Sigmoid colon (tissue), 7 donors: Measurements from ENCODE around the gene RSPH9. TPM values are rescaled to one million over a fixed set of nuclear protein-coding genes. Genes with fewer than 3 reads are reported as not detected.

Experiments
- DNase-seq: peaks from one replicate; pipeline ENCODE4 v3.0.0-alpha.2; 2019
- H3K27ac ChIP-seq, 4 donors: fragments of 200-600 bp; sonication (generic); one replicate each; pipeline ENCODE4 v1.5.1; 2016 to 2019; ENCODE audit warnings: mild to moderate bottlenecking in 1 of 4
- H3K27me3 ChIP-seq, 3 donors: fragments of 200-600 bp; sonication (generic); one replicate each; pipeline ENCODE4 v1.5.1; 2019; ENCODE audit warnings: mild to moderate bottlenecking in 1 of 3
- H3K36me3 ChIP-seq, 4 donors: fragments of 200-600 bp; sonication (generic); one replicate each; pipeline ENCODE4 v1.5.1; 2016 to 2019
- H3K4me1 ChIP-seq, 4 donors: fragments of 200-600 bp; sonication (generic); one replicate each; pipeline ENCODE4 v1.5.1; 2017 to 2019
- H3K4me3 ChIP-seq, 4 donors: fragments of 200-600 bp; sonication (generic); one replicate each; pipeline ENCODE4 v1.5.1; 2017 to 2019; ENCODE audit warnings: mild to moderate bottlenecking in 2 of 4, moderate library complexity in 1 of 4
- H3K9me3 ChIP-seq, 4 donors: fragments of 200-600 bp in 3 of 4; sonication (generic) in 3 of 4; one replicate each; pipeline versions ENCODE4 v1.5.1 to v1.6.1; 2013 to 2019
- CTCF ChIP-seq, 4 experiments: fragments of 450-650 bp in 3 of 4; fragments of 200-600 bp in 1 of 4; IDR thresholded peaks; one replicate each; pipeline ENCODE4 v1.5.1; 2016 to 2019; ENCODE audit warnings: antibody characterized with exemption in 4 of 4, mild to moderate bottlenecking in 3 of 4, moderate library complexity in 2 of 4
- EP300 ChIP-seq, 4 donors: sonication (generic); formaldehyde crosslinking; IDR thresholded peaks; one replicate each; pipeline ENCODE4 v1.6.1; 2017; ENCODE audit warnings: antibody characterized with exemption in 4 of 4
- POLR2A ChIP-seq, 2 donors: fragments of 450-650 bp; IDR thresholded peaks; one replicate each; pipeline ENCODE4 v1.6.1; 2016; ENCODE audit warnings: antibody characterized with exemption in 2 of 2, mild to moderate bottlenecking in 2 of 2, moderate library complexity in 2 of 2
- POLR2AphosphoS5 ChIP-seq, 4 donors: sonication (generic); formaldehyde crosslinking; IDR thresholded peaks; one replicate each; pipeline ENCODE4 v1.6.1; 2017; ENCODE audit warnings: antibody characterized with exemption in 4 of 4
- WGBS, 2 donors: extraction: QIAGEN DNeasy Blood & Tissue Kit; methylation state at CpG; one replicate each; pipeline ENCODE4 v1.1.7; 2013; 5-methylcytosine and 5-hydroxymethylcytosine counted together
- intact Hi-C: fragments of 100-400 bp; cut with DNase I; formaldehyde crosslinking; loops from one replicate; pipeline ENCODE4 v1.15.1; 2023
- polyA plus RNA-seq, 3 donors: library from polyadenylated mRNA; stranded (reverse); fragments of 200-250 nt; gene quantifications; one replicate each; pipeline ENCODE4 v1.2.3, GENCODE V29; 2013
- total RNA-seq, 4 donors: library from RNA; depleted of rRNA; stranded (reverse); fragments of >200 nt; gene quantifications; one replicate each; pipeline ENCODE4 v1.1.0, GENCODE V29; 2016
- donor health status: healthy with polysubstance abuse.
- donor health status: Bipolar disorder and iron deficiency.
- donor health status: healthy.

RSPH9 gene
- total and polyA plus RNA-seq, 7 donors, result under 0.01 to 0.68 (median 0.36) TPM; not detected in 1

GRCh38 chr6:43667245-43668150 lies 22.7 kb downstream of the RSPH9 start:
- H3K27ac ChIP-seq, result no peak overlapping the region
- TF ChIP-seq POLR2AphosphoS5 (IDR thresholded peaks at IDR 0.05), result peak in 2 of 4 donors; percentile 55 to 70
- TF ChIP-seq POLR2A (IDR thresholded peaks at IDR 0.05), result no peak
- TF ChIP-seq CTCF (IDR thresholded peaks at IDR 0.05), result peak; percentile 86 to 97 (median 92)
- TF ChIP-seq EP300 (IDR thresholded peaks at IDR 0.05), result no peak
- H3K9me3 ChIP-seq, result no peaks in the 10 kb centered on the region
- WGBS, 2 donors, result 13 to 16% methylated on average over 16 of the region's 16 CpGs
- H3K4me3 ChIP-seq, result peak overlapping the region in 2 of 4 donors; percentile 1 to 13
- peaks cover 0 to 37% (median 34%) of the 10 kb centered on the region in 4 donors for H3K4me1 ChIP-seq
- H3K36me3 ChIP-seq, result peaks cover 0 to 21% (median 13%) of the 10 kb centered on the region in 4 donors
- no peaks in the 10 kb centered on the region for H3K27me3 ChIP-seq
- DNase-seq, result peak; percentile 88
- intact Hi-C loops, result loop anchor here (1.0 to 2.0 kb wide), 2 partner anchors 101 to 412 kb away; no protein-coding TSS in a partner anchor

GRCh38 chr6:43668151-43669028 lies 23.6 kb downstream of the RSPH9 start:
- Histone ChIP-seq H3K4me1 (peaks cover 0 to 40% (median 34%) of the 10 kb centered on the region in 4 donors), H3K27me3 (no peaks in the 10 kb centered on the region), H3K27ac (peak overlapping the region; percentile 42 to 70 (median 63)), H3K9me3 (no peaks in the 10 kb centered on the region), H3K4me3 (no peak overlapping the region), H3K36me3 (peaks cover under 1 to 28% (median 17%) of the 10 kb centered on the region in 4 donors)
- no peak for TF ChIP-seq POLR2A (IDR thresholded peaks at IDR 0.05)
- TF ChIP-seq EP300 (IDR thresholded peaks at IDR 0.05), result no peak
- TF ChIP-seq CTCF (IDR thresholded peaks at IDR 0.05), result peak in 2 of 4 experiments; percentile 9 to 34
- TF ChIP-seq POLR2AphosphoS5 (IDR thresholded peaks at IDR 0.05), result peak in 1 of 4 donors; percentile 42
- DNase-seq, result peak; percentile 74
- WGBS, 2 donors, result 20 to 30% methylated on average over 17 of the region's 17 CpGs
- intact Hi-C loops, result no loop called here

GRCh38 chr6:43669050-43669921 lies 24.4 kb downstream of the RSPH9 start:
- H3K4me3 ChIP-seq, result no peak overlapping the region
- 76 to 79% methylated on average over 15 of the region's 15 CpGs for WGBS, 2 donors
- no peaks in the 10 kb centered on the region for H3K27me3 ChIP-seq
- H3K27ac ChIP-seq, result peak overlapping the region; percentile 46 to 70 (median 63)
- H3K9me3 ChIP-seq, result no peaks in the 10 kb centered on the region
- peak; percentile 86 for DNase-seq
- intact Hi-C loops, result no loop called here
- H3K4me1 ChIP-seq, result peaks cover 0 to 40% (median 34%) of the 10 kb centered on the region in 4 donors
- TF ChIP-seq POLR2AphosphoS5 (IDR thresholded peaks at IDR 0.05) (peak in 1 of 4 donors; percentile 7), CTCF (IDR thresholded peaks at IDR 0.05) (no peak)
- peaks cover 9 to 37% (median 26%) of the 10 kb centered on the region in 4 donors for H3K36me3 ChIP-seq
